Panc1 (cell line): ENCODE data around the gene CFDP1. TPM values are rescaled to one million over a fixed set of nuclear protein-coding genes. Genes with fewer than 3 reads are reported as not detected.

Source experiments
- ATAC-seq: fragments of 200-7000 bp; cut with Tn5 transposase; 2 replicates; pipeline ENCODE4 v1.9.1; 2020; ENCODE audit warnings: mild to moderate bottlenecking, moderate library complexity
- BruUV-seq: library from RNA; stranded (reverse); fragments of 400-500 nt; replicated peaks from 2 replicates; lab custom pipeline; 2021; lab: Mats Ljungman, UMichigan
- CTCF ChIA-PET: fragments of 300-600 bp; sonication (Branson Sonifier 250); formaldehyde crosslinking; loops from one replicate; lab custom pipeline; 2022; ENCODE audit warnings: antibody characterized with exemption; lab: Charles Lee
- POLR2A ChIA-PET: fragments of 300-600 bp; sonication (Branson Sonifier 250); formaldehyde crosslinking; loops from one replicate; lab custom pipeline; 2022; ENCODE audit warnings: antibody characterized with exemption; lab: Charles Lee
- DNase-seq: peaks from one replicate; pipeline ENCODE4 v3.0.0-alpha.2; 2010; ENCODE audit warnings: low read depth, low spot score
- H3K27ac ChIP-seq: 2 replicates; pipeline ENCODE4 v1.5.1; 2011; ENCODE audit warnings: mild to moderate bottlenecking, low read length, inconsistent platforms
- H3K27me3 ChIP-seq: fragments of 200-500 bp; sonication (Bioruptor generic); 2 replicates; pipeline ENCODE4 v1.6.0; 2014; ENCODE audit warnings: low read length, inconsistent platforms; ENCODE audit not compliant: control insufficient read depth, insufficient read depth
- H3K36me3 ChIP-seq: fragments of 200-500 bp; sonication (Bioruptor generic); 2 replicates; pipeline ENCODE4 v1.5.1; 2014; ENCODE audit warnings: inconsistent platforms, mild to moderate bottlenecking, low read length, moderate library complexity; ENCODE audit not compliant: control insufficient read depth, insufficient read depth
- H3K4me1 ChIP-seq: 2 replicates; pipeline ENCODE4 v1.5.1; 2011; ENCODE audit warnings: inconsistent platforms, mild to moderate bottlenecking, low read length, moderate library complexity; ENCODE audit not compliant: control insufficient read depth, insufficient read depth
- H3K4me3 ChIP-seq, 2 experiments: 2 replicates each; pipeline ENCODE4 v1.5.1; 2011 to 2012; ENCODE audit warnings: low read depth in 2 of 2, low read length in 2 of 2, mild to moderate bottlenecking in 2 of 2, inconsistent platforms in 1 of 2, moderate library complexity in 1 of 2
- H3K9me3 ChIP-seq: fragments of 200-500 bp; sonication (Bioruptor generic); 2 replicates; pipeline ENCODE4 v1.5.1; 2014; ENCODE audit warnings: low read depth, mild to moderate bottlenecking, inconsistent platforms, low read length, moderate library complexity; ENCODE audit not compliant: control insufficient read depth, insufficient read depth
- CTCF ChIP-seq: fragments of 450-650 bp; IDR thresholded peaks from 2 replicates; pipeline ENCODE4 v1.5.1; 2017; ENCODE audit warnings: mild to moderate bottlenecking
- POLR2AphosphoS5 ChIP-seq: IDR thresholded peaks from 2 replicates; pipeline ENCODE4 v1.6.1; 2012; ENCODE audit warnings: mild to moderate bottlenecking, low read depth, low read length, moderate library complexity
- REST ChIP-seq, 2 experiments: IDR thresholded peaks; 2 replicates each; pipeline ENCODE4 v1.6.1; 2011 to 2012; ENCODE audit warnings: low read depth in 2 of 2, control low read depth in 1 of 2, low read length in 1 of 2, mild to moderate bottlenecking in 1 of 2, moderate library complexity in 1 of 2; ENCODE audit not compliant: insufficient read depth in 1 of 2
- SIN3A ChIP-seq: IDR thresholded peaks from 2 replicates; pipeline ENCODE4 v1.6.1; 2012; ENCODE audit warnings: low read depth, mild to moderate bottlenecking, low read length, moderate library complexity, borderline replicate concordance; ENCODE audit not compliant: insufficient read depth
- TCF7L2 ChIP-seq: IDR thresholded peaks from 2 replicates; pipeline ENCODE4 v1.6.1; 2011; ENCODE audit warnings: mild to moderate bottlenecking, low read depth, low read length, inconsistent platforms
- in situ Hi-C: cut with HindIII; loops from 2 replicates; pipeline ENCODE4 v1.10.0; 2016; ENCODE audit warnings: low sequenced_read_pairs, low pct_unique_long_range_greater_than_20kb
- intact Hi-C: fragments of 100-400 bp; cut with micrococcal nuclease; formaldehyde crosslinking; loops from one replicate; pipeline ENCODE4 v1.10.0; 2022; ENCODE audit not compliant: unreplicated experiment
- total RNA-seq: library from RNA; stranded (reverse); gene quantifications from one replicate; pipeline ENCODE4 v1.2.1, GENCODE V29; 2021; ENCODE audit not compliant: unreplicated experiment

CFDP1 gene
- total RNA-seq, 1 experiment from 2014 or later = 25.7 TPM

DNA sequence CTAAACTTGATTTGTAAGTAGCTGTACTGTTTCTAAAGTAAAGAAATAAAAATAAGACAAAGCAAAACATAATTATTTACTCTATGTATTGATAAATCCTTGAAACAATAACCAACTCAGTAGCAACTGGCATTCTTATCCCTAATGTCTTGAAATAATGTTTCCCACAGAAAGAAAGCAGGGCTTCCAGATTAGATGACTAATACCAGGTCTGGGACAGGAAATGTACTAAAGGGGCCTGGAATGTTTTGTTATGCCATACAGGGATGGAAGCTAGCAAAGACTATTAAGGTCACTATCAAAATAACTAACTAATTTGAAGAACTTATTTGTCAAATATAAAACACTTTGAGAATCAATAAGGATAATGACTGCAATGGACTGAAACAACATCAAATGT lies 82.1 kb downstream of the CFDP1 start:
- peak; percentile 65; the same call in 1 of the 2 replicates for ATAC-seq
- TF ChIP-seq REST (IDR thresholded peaks at IDR 0.05; ENCODE audit: insufficient read depth in 1 of 2, low read depth in 2 of 2, low read length in 1 of 2) (no peak), CTCF (no peak), SIN3A (no peak), POLR2AphosphoS5 (no peak), TCF7L2 (no peak)
- H3K27ac ChIP-seq = no peak overlapping the region

DNA sequence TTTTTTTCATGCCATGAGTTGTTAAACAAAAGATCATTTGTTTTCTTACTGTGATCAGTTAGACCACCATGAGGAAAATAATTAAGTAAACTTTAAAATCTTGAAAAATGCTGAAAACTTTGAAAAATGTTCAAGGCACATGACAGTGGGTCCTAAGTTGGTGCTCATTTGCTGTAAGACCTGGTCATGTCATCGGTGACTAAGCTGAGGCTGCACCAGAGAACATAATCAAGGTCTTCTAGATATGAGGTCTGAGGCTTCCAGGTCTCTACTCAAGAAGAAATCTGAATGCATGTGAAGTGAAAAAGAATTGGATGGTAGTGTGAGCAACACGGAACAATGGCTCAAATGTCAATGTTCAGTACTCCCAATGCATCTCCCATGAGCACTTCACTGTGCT lies 87.6 kb downstream of the CFDP1 start:
- Histone ChIP-seq H3K36me3 (no peaks in the 10 kb centered on the region), H3K4me1 (peaks cover 32% of the 10 kb centered on the region), H3K9me3 (no peaks in the 10 kb centered on the region), H3K27ac (no peak overlapping the region), H3K4me3 (no peak overlapping the region), H3K27me3 (no peaks in the 10 kb centered on the region)
- BruUV-seq = no TSS peak
- TF ChIP-seq TCF7L2 (no peak), POLR2AphosphoS5 (no peak), CTCF (no peak), REST (IDR thresholded peaks at IDR 0.05; ENCODE audit: insufficient read depth in 1 of 2, low read depth in 2 of 2, low read length in 1 of 2) (no peak), SIN3A (no peak)
- in situ Hi-C loops (no loop called here), intact Hi-C loops (no loop called here)
- DNase-seq = no peak
- CTCF ChIA-PET = no interaction called here
- POLR2A ChIA-PET = no interaction called here
- no peak for ATAC-seq

More for the DNA sequence above, 82.1 kb downstream of the CFDP1 start:
- peak; percentile 36 for DNase-seq
- ChIA-PET CTCF (no interaction called here), POLR2A (no interaction called here)
- H3K4me3 ChIP-seq = no peak overlapping the region
- H3K27me3 ChIP-seq = no peaks in the 10 kb centered on the region
- BruUV-seq = no TSS peak
- H3K36me3 ChIP-seq = no peaks in the 10 kb centered on the region
- intact Hi-C loops = no loop called here
- no peaks in the 10 kb centered on the region for H3K9me3 ChIP-seq
- H3K4me1 ChIP-seq = no peaks in the 10 kb centered on the region
- in situ Hi-C loops = no loop called here
